Stimulated activated CD8-positive, alpha-beta memory T cell treated with anti-CD3 and anti-CD28 coated beads, Interleukin-15, amount 100 ng/mL, for 4 hours (primary cell): ENCODE results near the gene NACC1.
"Not testable (repeated sequence)": the region's sequence is repeated elsewhere in the genome, so short reads cannot be mapped to it uniquely, and the experiment has no call there.

Experiments
- DNase-seq, 2 donors: peaks; one replicate each; pipeline ENCODE4 v3.0.0-alpha.2; 2020; ENCODE audit warnings: low read depth in 2 of 2

Gene NACC1

DNA sequence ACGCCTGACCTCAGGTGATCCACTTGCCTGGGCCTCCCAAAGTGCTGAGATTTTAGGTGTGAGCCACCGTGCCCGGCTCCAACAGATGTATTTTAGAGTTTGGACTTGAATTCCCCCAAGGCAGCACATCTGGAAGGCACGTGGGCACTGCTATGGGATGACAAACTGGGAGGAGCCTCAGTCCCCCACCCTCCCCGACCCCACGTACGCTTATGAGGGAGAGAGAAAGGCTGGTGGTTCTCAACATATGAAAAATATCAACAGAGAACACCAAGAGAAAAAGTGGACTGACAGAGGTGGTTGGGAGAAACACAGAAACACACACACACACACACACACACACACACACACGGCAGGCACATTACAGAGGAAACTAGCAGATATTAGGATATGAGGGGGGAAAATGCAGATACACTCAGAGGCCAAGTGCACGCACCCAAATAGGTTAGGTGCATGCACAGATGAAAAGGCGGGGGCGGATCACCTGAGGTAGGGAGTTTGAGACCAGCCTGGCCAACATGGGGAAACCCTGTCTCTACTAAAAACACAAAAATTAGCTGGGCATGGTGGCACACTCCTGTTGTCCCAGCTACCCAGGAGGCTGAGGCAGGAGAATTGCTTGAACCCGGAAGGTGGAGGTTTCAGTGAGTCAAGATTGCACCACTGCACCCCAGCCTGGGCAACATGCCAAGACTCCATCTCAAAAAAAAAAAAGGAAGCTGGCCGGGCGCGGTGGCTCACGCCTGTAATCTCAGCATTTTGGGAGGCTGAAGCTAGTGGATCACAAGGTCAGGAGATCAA is 28.9 kb downstream of the NACC1 start:
- DNase-seq: no peak

DNA sequence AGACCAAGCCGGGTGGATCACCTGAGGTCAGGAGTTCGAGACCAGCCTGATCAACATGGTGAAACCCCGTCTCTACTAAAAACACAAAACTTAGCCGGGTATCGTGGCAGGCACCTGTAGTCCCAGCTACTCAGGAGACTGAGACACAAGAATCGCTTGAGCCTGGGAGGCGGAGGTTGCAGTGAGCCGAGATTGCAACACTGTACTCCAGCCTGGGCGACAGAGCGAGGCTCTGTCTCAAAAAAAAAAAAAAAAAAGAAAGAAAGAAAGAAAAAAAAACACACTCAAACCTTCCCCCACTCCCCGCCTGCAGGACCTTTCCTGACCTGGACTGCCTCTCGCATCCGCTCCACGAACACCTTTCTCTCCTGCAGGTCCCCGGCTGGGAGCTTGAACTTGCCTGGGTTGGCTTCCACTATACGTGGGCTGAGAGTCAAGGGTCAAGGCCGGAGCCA is 31.1 kb downstream of the NACC1 start:
- not testable (repeated sequence) for DNase-seq

DNA sequence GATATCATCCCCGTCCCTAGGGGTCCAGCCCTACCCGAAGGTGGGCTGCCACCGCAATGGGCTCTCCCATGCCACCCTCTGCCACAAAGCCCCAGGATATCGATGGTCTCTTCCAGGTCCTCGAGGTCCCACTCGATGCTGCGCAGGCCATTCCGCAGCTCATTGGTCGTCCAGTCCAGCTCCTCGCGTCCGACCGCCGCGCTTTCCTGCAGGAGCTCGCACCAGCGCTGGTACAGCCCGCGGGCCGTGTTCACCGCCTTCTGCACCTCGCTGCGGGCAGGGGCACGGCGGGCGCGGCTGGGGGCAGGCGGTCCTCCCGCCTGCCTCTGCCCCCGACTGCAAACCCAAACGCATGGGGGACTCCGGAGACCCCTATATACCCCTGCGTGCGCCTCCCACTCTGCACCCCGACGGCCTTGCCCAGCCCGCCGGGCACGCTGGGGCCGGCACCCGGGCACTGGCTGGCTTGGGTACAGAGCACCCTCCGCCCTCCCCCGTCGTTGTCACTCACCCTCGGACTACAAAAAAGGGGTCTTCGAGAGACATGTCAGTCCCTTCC is 31.6 kb downstream of the NACC1 start:
- DNase-seq: no peak

DNA sequence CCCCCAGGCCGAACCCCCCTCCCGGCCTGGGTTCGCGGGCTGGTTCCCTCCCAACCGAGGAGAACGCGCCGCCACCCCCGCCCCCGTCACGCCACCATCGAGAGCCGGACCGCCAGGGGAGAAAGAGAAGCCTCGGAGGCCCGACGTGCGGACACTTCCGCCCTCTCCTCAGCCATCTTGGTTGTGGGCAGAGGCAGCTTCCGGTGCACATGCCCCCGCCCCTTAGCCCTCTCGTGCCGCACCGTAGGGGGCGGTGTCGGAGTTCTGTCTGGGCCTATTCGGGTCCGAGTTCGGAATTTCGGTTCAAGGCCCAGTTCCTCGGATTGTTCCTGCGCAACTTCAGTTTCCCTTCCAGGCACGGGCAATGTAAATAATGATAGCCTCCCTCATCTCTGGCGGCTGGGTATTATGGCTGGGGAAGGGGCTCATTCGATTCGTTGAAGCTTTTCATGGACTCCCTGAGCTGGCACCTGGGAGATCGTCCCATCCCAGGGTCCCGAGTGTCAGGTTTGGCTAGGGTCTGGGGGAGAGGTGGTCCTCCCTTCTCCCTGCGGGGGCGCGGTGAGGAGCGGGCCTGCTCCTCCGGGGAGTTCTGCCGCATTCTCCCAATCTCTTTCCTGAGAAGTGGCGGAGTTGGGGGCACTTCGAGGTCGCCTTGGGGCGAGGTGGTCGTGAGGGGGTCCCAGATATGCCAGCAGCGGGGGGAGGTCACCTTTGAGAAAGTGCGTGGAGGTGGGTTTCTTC is 32.3 kb downstream of the NACC1 start, which contains the start of the genes IER2 and STX10:
TSS of gene IER2 (plus strand) at position 225 of the 744 bp plus-strand sequence. CDS start 2,776 bp downstream, outside the sequence.
TSS of gene STX10 (minus strand) at position 189 of the 744 bp plus-strand sequence. CDS start 202 bp downstream, outside the sequence.
- peak; percentile 85 to 90 for DNase-seq

DNA sequence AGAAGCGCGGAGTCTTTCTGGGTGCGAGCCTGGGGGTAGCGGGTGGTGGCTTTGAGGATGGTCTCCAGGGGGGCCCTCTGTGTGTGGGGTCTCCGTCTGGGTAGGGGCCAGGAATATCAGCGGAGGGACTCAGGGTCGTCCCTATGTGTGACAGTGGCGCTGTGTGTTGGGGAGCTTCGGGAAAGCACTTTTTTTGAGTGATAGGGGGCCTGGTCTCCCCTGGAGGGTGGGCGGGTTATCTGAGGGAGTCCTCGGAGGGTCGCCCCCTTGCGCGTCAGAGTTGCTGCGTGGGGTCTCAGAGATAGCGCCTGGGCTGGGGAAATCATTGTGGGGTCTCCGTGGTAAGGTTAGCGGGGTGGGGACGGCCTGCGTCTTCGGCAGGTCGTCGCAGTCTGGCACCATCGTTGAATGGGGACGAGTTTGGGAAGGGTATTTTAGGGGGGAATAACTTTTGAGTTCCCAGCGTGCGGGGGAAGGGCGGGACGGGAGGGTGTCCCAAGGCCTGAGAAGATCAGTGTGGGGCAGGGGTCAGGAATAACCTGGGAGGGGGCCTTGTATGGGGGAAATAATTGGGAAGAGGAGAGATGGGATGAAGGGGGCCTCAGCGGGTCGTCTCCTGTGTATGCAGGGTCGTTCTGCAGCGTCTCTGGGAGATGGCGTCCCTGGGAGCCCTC is 33.0 kb downstream of the NACC1 start:
- DNase-seq: no peak

DNA sequence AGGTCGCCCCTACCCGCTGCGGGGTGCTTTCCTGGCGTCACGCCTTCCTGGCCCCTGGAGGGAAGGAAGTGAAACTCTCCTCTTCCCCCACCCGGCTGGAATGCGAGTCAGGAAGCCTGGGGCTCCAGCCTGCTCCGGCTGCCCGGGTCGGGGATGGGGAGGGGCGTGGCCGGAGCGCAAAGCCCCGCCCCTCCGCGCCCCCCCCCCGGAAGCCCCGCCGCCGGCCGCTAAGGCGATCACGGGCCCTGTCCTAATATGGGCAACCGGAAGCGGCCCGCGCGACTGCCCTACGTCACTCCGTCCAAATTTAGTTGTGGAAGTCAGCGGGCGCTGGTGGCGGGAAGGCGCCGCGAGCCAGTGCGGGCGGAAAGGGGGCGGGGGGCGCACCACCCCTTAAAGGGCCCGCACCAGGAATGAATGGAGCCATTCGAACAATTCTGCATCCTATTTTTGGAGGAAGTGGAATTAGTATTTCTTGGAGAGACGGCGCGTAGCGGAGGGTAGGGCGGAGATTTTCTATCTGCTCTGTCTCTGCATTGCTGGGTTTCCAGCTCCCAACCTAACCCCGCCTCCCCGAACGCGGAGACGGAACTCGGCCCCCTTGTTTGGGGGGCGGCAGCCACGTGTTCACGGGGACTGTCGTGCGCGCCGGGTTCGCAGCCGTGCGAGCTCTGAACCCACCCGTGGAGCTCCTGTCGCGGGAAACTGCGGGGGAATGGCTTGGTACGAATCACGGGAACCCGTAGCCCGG is 33.7 kb downstream of the NACC1 start:
- DNase-seq: peak; percentile 93 to 94

DNA sequence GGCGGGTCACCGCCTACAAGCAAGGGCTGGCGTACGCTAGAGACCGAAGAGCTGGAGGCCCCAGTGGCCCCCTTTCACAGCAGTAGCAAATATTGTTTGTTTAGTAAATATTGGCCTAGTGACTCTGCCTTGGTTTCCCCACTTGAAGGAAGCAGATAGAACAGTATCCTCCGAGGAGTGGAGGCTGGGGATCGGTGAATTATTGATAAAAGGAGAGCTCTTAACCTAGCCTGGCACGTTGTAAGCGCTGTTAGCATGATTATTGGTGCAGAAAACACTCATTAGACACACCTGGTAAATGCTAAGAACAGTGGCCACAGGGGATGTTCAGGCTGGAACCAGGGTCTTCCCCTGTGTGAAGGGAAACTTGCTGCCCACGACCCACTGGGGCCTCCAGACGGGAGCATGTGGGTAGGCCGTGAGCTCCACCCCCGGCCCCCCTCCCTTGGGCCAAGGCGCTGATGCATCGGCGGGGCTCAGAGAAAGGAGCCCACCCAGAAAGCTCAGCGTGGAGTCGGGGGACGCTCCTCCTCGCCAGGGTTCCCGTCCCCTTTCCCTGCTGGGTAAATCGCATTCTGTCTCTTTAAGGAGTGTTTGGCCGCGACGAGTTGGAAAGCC is 34.4 kb downstream of the NACC1 start:
- no peak for DNase-seq

DNA sequence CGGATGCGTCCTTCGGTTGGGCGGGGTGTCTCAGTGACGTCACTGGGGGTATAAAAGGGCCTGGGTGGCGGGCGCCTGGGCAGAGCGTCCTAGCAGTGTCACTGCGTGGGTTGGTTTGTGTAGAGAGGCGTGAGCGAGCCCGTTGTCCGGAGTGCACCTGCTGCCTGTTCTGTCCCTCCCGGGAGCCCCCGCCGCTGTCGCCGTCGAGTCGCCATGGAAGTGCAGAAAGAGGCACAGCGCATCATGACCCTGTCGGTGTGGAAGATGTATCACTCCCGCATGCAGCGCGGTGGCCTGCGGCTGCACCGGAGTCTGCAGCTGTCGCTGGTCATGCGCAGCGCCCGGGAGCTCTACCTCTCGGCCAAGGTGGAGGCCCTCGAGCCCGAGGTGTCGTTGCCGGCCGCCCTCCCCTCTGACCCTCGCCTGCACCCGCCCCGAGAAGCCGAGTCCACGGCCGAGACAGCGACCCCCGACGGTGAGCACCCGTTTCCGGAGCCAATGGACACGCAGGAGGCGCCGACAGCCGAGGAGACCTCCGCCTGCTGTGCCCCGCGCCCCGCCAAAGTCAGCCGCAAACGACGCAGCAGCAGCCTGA is 35.0 kb downstream of the NACC1 start:
- DNase-seq: peak; percentile 87 to 92

DNA sequence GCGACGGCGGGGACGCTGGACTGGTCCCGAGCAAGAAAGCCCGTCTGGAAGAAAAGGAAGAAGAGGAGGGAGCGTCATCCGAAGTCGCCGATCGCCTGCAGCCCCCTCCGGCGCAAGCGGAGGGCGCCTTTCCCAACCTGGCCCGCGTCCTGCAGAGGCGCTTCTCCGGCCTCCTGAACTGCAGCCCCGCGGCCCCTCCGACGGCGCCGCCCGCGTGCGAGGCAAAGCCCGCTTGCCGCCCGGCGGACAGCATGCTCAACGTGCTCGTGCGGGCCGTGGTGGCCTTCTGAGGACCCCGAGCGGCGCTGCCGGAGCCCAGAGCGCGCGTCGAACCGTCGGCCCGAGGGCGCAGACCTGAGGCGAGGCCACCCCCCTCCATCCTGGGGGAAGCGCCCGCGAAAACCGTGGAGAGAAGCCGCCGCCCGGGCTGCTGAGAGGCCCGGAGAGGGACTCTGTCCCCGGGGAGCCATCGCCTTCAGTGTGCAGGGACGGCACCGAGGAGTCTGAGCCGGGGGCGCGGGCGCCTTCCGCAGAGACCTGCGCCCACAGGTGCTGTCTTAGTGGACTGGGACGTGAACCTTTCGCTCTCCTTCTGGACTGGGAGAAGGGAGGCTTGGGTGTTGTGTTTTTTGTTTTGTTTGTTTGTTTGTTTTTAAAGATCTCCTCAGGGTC is 35.6 kb downstream of the NACC1 start:
- no peak for DNase-seq

DNA sequence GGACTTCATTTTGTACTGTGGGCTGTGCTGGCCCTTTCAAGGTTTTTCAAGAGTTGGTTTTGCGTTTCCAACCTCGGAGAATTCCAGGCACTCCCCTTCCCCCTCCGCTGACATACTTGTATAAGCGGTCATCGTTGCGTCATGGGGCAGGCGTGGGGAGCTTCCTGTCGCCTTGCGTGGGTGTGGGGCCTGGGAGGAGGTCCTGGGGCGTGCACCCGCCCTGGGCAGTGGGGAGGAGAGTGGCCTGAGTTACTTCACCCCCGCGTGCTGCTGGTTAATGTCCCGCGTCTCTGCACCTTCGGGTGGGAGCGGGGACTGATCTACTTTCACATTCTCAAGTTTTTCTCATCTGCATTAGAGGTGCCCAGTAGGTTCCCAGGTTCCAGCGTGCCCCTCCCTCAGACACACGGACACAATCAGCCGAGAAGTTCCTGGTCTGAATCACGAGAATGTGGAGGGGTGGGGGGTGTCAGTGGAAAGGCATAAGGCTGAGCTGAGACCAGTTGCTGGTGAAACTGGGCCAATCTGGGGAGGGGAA is 36.2 kb downstream of the NACC1 start:
- peak in 1 of 2 donors; percentile 55 for DNase-seq

DNA sequence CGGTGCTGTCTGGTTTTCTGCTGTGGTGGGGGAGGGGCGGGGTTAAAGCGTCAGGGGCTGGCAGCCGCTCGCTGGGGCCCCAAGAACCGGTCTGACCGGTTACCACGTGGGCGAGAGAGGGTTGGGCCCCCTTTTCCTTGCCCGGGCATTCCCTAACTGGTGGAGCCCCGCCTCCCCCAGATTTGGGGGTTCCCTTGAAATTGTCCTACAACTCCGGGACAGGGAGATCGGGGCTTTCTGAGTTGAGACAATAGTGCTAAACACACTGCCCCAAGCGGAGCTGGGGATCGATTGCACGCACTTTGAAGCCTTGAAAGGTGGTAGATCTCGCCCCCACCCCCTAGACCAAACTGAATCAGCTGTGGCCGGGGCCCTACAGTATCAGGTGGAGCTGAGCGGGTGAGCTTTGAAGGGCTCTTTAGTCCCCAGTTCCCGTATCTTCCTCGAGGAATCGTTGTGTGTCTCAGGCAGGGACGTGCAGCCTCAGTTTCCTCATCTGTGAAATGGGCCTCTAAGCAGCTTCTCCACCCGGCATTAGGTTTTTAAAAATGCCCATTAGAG is 36.9 kb downstream of the NACC1 start:
- DNase-seq: peak; percentile 64 to 74

DNA sequence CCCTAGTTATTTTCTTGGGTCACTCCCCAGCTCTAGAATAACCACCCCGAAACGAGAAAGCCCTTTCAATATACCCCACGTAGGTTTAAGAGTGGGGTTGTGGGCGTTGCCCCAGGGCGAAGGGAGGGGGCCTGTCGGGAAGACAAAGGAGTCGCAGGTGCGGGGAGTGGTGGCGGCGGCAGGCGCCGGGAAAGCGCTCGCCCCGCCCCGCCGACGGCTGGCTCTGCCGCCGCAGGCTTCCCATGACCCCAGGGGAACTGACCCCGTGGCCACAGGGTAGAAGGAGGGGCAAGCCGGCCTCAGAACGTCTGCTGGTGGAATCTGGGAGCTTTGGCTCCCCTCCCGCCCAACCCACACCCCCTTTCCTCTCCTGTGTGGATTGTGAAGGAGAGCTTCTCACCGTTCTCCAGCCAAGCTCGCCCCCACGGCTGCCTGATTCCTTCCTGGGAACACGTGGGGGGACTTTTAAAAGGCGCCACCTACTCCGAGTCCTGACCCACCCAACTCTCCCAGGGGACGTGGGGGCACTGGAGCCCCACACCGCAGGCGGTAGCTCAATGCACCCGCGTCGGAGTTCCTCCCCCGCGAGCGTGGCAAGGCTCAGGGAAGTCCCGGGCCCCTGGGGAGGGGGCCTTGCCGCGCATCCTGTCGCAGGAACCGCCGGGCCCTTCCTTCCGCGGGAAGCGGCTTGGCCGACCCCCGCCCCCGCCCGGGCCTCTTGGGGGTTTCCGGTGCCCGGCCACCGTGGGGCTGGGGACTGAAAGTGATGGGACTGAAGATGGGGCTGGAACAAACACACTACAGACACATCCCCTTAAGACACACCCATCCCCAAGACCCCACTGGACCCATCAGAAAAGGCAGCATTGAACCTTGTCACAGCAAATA is 37.7 kb downstream of the NACC1 start:
- DNase-seq: peak in 1 of 2 donors; percentile 62

DNA sequence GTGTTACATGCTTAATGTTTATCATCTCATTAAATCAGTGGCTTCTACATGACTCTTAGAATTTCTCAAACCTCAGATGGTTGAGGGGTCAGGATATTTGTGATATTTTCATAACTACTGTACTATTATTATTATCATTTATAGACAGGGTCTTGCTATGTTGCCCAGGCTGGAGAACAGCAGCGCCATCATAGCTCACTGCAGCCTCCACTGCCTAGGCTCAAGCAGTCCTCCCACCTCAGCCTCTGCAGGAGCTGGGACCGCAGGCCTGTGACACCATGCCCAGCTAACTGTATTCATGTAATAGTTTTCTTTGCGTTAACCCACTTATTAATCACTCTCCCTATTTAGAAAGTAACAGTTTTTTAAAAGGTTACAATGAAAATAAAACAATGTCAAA is 41.6 kb downstream of the NACC1 start:
- DNase-seq: no peak

DNA sequence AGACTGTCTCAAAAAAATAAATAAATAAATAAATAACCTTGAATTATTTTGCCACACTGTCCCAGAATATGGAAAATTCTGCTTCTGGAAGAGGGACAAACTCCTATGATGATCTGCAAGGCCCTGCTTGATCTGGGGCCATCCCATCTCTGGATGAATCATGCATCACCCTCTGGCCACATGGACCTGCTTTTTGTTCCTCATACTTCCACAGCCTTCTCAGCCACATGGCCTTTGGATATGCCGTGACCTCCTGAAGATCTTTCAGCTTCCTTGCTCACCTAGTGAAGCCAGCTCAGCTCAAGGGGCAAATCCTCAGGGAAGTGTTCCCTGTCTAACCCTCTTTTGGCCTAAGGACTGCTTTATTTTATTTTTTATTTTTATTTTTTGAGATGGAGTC is 42.5 kb downstream of the NACC1 start:
- DNase-seq: no peak

DNA sequence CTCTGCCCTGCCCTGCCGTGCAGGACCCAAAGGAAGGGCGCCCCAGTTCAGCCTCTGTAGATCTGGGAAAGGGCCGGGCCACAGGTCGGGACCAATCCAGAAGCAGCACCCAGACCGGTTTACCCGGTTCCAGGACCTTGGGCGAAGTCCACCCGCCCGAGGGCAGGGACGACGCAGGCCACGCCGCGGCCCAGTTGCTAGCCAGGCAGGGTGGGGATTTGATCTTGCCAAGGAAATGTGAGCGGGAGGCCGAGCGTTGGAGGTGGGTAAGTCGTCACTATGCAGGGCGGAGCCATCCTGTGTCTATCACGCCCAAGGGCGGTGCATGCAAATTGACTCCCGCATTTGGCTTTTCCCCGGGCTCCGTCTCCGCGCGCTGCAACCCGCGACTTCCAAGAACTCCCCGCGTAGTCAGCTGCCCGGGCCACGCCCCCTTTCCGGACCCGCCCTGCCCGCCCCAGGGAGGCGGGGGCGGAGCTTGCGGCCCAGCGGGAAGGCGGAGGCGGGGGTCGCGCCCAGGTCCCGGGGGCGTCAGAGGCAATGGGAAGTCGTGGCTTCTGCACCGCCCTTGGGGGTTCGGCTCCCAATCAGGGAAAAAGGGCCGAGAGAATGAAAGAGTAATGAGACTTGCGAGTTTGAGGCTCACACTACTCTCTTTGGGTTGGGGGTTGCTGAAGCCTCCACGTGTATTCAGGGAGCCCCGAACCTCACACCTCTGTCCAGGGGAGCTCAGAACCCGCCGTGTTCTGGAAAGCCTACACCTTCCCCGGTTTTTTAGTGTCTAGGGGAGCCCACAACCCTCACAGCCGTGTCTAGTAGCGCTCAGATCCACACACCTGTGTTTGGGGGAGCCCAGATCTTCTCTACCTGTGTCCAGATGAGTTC is 44.9 kb downstream of the NACC1 start:
- peak; percentile 84 to 88 for DNase-seq

DNA sequence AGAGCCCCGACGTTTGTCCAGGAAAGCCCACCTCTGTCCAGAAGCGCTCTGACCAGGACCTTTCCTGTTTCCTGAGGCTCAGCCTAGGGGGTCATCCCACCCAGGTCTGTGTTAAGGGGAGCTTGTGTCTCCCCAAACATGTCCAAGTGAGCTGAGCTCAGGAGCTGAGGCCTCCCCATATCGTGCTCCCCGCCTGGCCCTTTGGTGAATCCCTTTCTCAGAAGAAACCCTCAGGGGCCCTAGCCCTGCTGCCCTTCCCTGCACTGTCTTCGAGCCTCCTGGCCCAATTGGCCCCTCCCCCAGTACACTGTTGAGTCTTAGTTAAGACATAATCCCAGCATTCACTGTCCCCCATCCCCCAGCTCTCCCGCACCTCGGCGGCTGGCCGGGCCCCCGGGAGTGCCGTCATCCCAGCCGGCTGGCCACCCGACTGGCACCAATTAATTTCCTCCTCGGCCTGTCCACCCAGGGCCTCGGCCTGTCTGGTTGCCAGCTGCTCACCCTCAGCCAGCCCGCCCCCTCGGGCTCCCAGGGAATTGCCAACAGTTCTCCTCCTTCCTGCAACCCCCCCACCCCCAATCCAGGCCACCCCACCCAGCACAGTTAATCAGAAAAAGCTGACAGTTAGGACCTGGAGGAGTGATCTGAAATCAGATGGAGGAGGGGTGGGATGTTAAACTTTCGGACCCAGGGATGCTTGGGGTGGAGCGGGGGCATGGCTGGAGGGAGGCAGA is 45.7 kb downstream of the NACC1 start:
- DNase-seq: no peak
